GM23338 (cell line): ENCODE results near the gene ERBB4. TPM values are rescaled to one million over a fixed set of nuclear protein-coding genes. Genes with fewer than 3 reads are reported as not detected.

Experiments
- ATAC-seq: fragments of 200-7000 bp; cut with Tn5 transposase; 3 replicates; pipeline ENCODE4 v1.9.1; 2020
- DNase-seq: peaks from one replicate; pipeline ENCODE4 v3.0.0-alpha.2; 2015; ENCODE audit warnings: low spot score
- H2AFZ ChIP-seq: fragments of 200-600 bp; sonication (generic); 2 replicates; pipeline ENCODE4 v1.8.0; 2016; ENCODE audit warnings: antibody characterized with exemption, mild to moderate bottlenecking, moderate library complexity
- H3F3A ChIP-seq: fragments of 200-600 bp; sonication (generic); replicated peaks from 2 replicates; pipeline ENCODE4 v1.8.0; 2017; ENCODE audit warnings: antibody characterized with exemption, mixed run types, low read depth
- H3K27ac ChIP-seq: fragments of 200-600 bp; sonication (generic); 2 replicates; pipeline ENCODE4 v1.6.1; 2016; ENCODE audit warnings: low read depth
- H3K27me3 ChIP-seq: fragments of 200-600 bp; sonication (generic); 2 replicates; pipeline ENCODE4 v1.8.0; 2016; ENCODE audit warnings: mild to moderate bottlenecking, mixed run types, moderate library complexity; ENCODE audit not compliant: insufficient read depth
- H3K36me3 ChIP-seq: fragments of 200-600 bp; sonication (generic); 2 replicates; pipeline ENCODE4 v1.8.0; 2016; ENCODE audit warnings: mild to moderate bottlenecking; ENCODE audit not compliant: insufficient read depth
- H3K4me1 ChIP-seq: fragments of 200-600 bp; sonication (generic); 2 replicates; pipeline ENCODE4 v1.8.0; 2016; ENCODE audit warnings: mild to moderate bottlenecking, moderate library complexity; ENCODE audit not compliant: insufficient read depth
- H3K4me2 ChIP-seq: fragments of 200-600 bp; sonication (generic); 2 replicates; pipeline ENCODE4 v1.7.1; 2017; ENCODE audit warnings: mixed run types
- H3K4me3 ChIP-seq: fragments of 200-600 bp; sonication (generic); 2 replicates; pipeline ENCODE4 v1.6.1; 2016; ENCODE audit warnings: mixed run types
- H3K79me2 ChIP-seq: fragments of 200-600 bp; sonication (generic); replicated peaks from 2 replicates; pipeline ENCODE4 v1.8.0; 2017; ENCODE audit warnings: mild to moderate bottlenecking; ENCODE audit not compliant: insufficient read depth
- H3K9me2 ChIP-seq: fragments of 200-600 bp; sonication (generic); 2 replicates; pipeline ENCODE4 v1.8.0; 2017; ENCODE audit not compliant: insufficient read depth
- H4K20me1 ChIP-seq: fragments of 200-600 bp; sonication (generic); replicated peaks from 2 replicates; pipeline ENCODE4 v1.8.0; 2017; ENCODE audit warnings: mild to moderate bottlenecking; ENCODE audit not compliant: insufficient read depth
- H3K27ac Mint-ChIP-seq: 2 replicates; pipeline ENCODE4 v1.8.0; 2020; ENCODE audit warnings: inconsistent platforms, mild to moderate bottlenecking, moderate library complexity, mixed read lengths
- H3K27me3 Mint-ChIP-seq: 3 replicates; pipeline ENCODE4 v1.8.0; 2022; ENCODE audit warnings: low read depth, mild to moderate bottlenecking, moderate library complexity, mixed read lengths, inconsistent platforms; ENCODE audit not compliant: insufficient read depth, poor library complexity
- H3K36me3 Mint-ChIP-seq: 3 replicates; pipeline ENCODE4 v1.8.0; 2021; ENCODE audit warnings: low read depth, mild to moderate bottlenecking, inconsistent platforms, moderate library complexity, mixed read lengths
- H3K4me1 Mint-ChIP-seq: 3 replicates; pipeline ENCODE4 v1.8.0; 2020; ENCODE audit warnings: mild to moderate bottlenecking, inconsistent platforms, mixed read lengths
- H3K4me3 Mint-ChIP-seq: 3 replicates; pipeline ENCODE4 v1.8.0; 2021; ENCODE audit warnings: moderate library complexity, mild to moderate bottlenecking, inconsistent platforms, mixed read lengths
- H3K9me3 Mint-ChIP-seq: 3 replicates; pipeline ENCODE4 v1.8.0; 2020; ENCODE audit warnings: moderate library complexity, mild to moderate bottlenecking, inconsistent platforms, mixed read lengths
- CREB1 ChIP-seq: fragments of 250-450 bp; sonication (Bioruptor Pico); IDR thresholded peaks from 2 replicates; pipeline ENCODE4 v1.5.0; 2020; ENCODE audit warnings: low read depth, mild to moderate bottlenecking, moderate library complexity
- EZH2 ChIP-seq: fragments of 200-600 bp; sonication (generic); IDR thresholded peaks from one replicate; pipeline ENCODE4 v1.8.0; 2017; ENCODE audit warnings: antibody characterized with exemption, mild to moderate bottlenecking, low read depth; ENCODE audit not compliant: unreplicated experiment
- EZH2phosphoT487 ChIP-seq: fragments of 200-600 bp; sonication (generic); IDR thresholded peaks from one replicate; pipeline ENCODE4 v1.8.1; 2018; ENCODE audit warnings: antibody characterized with exemption; ENCODE audit not compliant: unreplicated experiment
- JUNB ChIP-seq: IDR thresholded peaks from one replicate; pipeline ENCODE4 v1.6.1; 2016; ENCODE audit warnings: antibody characterized with exemption; ENCODE audit not compliant: unreplicated experiment
- NANOG ChIP-seq: IDR thresholded peaks from 2 replicates; pipeline ENCODE4 v1.6.1; 2016; ENCODE audit warnings: antibody characterized with exemption, borderline replicate concordance
- STAT1 ChIP-seq: IDR thresholded peaks from one replicate; pipeline ENCODE4 v1.6.1; 2016; ENCODE audit warnings: antibody characterized with exemption; ENCODE audit not compliant: unreplicated experiment
- ZNF114 ChIP-seq: fragments of 250-450 bp; sonication (Bioruptor Pico); IDR thresholded peaks from 2 replicates; pipeline ENCODE4 v1.5.0; 2020; ENCODE audit warnings: mild to moderate bottlenecking, moderate library complexity
- ZNF331 ChIP-seq: fragments of 250-450 bp; sonication (Bioruptor Pico); IDR thresholded peaks from 2 replicates; pipeline ENCODE4 v1.5.0; 2020; ENCODE audit warnings: low read depth, mild to moderate bottlenecking, moderate library complexity
- polyA plus RNA-seq: library from polyadenylated mRNA; unstranded; fragments of >200 nt; fragmentation: Nextera tagmentation; extraction: Ambion mirVana; gene quantifications from 2 replicates; pipeline ENCODE4 v1.2.1, GENCODE V29; 2016
- total RNA-seq: library from RNA; depleted of rRNA; stranded (reverse); fragments of >200 nt; shearing (Covaris generic); gene quantifications from 2 replicates; pipeline ENCODE4 v1.2.3, GENCODE V29; 2014
- TF ChIP-seq, protein P1 (sequence below): IDR thresholded peaks from one replicate; pipeline ENCODE4 v1.6.1; 2018; ENCODE audit warnings: antibody characterized with exemption; ENCODE audit not compliant: unreplicated experiment
- TF ChIP-seq, protein P2 (sequence below): fragments of 250-450 bp; sonication (Bioruptor Pico); IDR thresholded peaks from 2 replicates; pipeline ENCODE4 v1.5.0; 2020; ENCODE audit warnings: mild to moderate bottlenecking, moderate library complexity

ERBB4 gene
- total and polyA plus RNA-seq, 2 experiments from 2014 or later = 0.73 to 1.1 TPM

DNA sequence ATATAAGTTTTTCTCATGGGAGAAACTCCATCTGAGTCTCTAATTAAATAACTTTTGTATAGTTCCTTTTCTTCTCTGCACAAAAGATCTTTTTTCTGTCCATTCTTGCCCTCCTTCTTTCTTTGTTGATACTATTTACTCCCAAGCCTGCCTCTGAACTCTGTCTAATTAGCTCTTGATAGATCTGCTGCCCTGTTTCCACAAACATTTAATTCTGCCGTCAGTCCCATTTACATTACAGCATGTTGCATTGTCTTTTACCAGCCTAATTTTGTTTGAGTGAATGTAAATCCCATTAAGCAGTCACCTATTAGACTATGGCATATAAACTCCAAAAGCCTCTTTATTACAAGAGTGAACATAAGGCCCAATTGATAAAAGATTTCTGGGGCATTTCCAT is 254.4 kb downstream of the ERBB4 start:
- Mint-ChIP-seq H3K4me1 (peaks cover 6% of the 10 kb centered on the region; the same call in 2 of the 3 replicates), H3K27me3 (no peaks in the 10 kb centered on the region), H3K9me3 (no peaks in the 10 kb centered on the region), H3K27ac (no peak overlapping the region), H3K4me3 (no peak overlapping the region), H3K36me3 (no peaks in the 10 kb centered on the region)
- Histone ChIP-seq H3K4me2 (no peak overlapping the region), H3K27me3 (no peaks in the 10 kb centered on the region), H3K79me2 (no peaks in the 10 kb centered on the region), H3K36me3 (no peaks in the 10 kb centered on the region), H3F3A (no peaks in the 10 kb centered on the region), H3K4me3 (no peak overlapping the region), H3K9me2 (no peaks in the 10 kb centered on the region), H4K20me1 (no peaks in the 10 kb centered on the region), H3K27ac (no peak overlapping the region), H3K4me1 (no peaks in the 10 kb centered on the region), H2AFZ (no peak overlapping the region)
- ATAC-seq (no peak), DNase-seq (no peak)
- TF ChIP-seq CREB1 (CRISPR knock-in tag) (no peak), ZNF331 (no peak)

DNA sequence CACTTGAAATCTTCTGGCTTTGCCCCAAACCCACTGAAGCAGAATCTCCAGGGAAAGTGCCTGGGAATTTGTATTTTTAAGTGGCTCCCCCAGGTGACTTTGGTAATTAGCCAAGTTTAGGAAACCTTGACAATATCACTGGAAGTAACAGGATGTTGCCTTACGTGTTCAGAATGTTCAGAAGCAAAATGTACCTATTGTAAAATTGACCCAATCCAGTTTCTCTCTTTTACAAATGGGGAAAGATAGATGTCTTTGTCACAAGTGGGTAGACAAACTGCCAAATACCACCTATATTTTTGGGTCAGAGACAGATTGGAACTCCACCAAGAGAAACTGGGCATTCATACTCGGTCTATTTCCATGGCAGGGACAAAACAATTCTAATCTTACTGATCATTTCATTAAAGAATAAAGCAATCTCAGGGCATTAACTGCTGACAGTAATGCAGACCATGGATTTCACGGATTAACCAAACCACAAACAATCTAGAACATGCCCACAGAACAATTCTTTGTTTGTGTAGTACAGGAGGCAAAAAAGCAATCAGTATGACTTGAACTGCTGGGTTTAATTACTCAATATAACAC is 255.8 kb downstream of the ERBB4 start:
- Histone ChIP-seq H3K4me2 (no peak overlapping the region), H3K4me3 (no peak overlapping the region), H3K36me3 (no peaks in the 10 kb centered on the region), H2AFZ (no peak overlapping the region), H3K27me3 (no peaks in the 10 kb centered on the region), H3K4me1 (no peaks in the 10 kb centered on the region), H3K9me2 (no peaks in the 10 kb centered on the region), H3K27ac (no peak overlapping the region), H4K20me1 (no peaks in the 10 kb centered on the region), H3K79me2 (no peaks in the 10 kb centered on the region), H3F3A (no peaks in the 10 kb centered on the region)
- TF ChIP-seq EZH2phosphoT487 (no peak), JUNB (no peak), EZH2 (no peak), ZNF114 (CRISPR knock-in tag) (no peak), NANOG (no peak), STAT1 (no peak), ZNF331 (no peak), CREB1 (CRISPR knock-in tag) (no peak)
- TF ChIP-seq, protein P1, sequence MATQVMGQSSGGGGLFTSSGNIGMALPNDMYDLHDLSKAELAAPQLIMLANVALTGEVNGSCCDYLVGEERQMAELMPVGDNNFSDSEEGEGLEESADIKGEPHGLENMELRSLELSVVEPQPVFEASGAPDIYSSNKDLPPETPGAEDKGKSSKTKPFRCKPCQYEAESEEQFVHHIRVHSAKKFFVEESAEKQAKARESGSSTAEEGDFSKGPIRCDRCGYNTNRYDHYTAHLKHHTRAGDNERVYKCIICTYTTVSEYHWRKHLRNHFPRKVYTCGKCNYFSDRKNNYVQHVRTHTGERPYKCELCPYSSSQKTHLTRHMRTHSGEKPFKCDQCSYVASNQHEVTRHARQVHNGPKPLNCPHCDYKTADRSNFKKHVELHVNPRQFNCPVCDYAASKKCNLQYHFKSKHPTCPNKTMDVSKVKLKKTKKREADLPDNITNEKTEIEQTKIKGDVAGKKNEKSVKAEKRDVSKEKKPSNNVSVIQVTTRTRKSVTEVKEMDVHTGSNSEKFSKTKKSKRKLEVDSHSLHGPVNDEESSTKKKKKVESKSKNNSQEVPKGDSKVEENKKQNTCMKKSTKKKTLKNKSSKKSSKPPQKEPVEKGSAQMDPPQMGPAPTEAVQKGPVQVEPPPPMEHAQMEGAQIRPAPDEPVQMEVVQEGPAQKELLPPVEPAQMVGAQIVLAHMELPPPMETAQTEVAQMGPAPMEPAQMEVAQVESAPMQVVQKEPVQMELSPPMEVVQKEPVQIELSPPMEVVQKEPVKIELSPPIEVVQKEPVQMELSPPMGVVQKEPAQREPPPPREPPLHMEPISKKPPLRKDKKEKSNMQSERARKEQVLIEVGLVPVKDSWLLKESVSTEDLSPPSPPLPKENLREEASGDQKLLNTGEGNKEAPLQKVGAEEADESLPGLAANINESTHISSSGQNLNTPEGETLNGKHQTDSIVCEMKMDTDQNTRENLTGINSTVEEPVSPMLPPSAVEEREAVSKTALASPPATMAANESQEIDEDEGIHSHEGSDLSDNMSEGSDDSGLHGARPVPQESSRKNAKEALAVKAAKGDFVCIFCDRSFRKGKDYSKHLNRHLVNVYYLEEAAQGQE = no peak
- TF ChIP-seq, protein P2, sequence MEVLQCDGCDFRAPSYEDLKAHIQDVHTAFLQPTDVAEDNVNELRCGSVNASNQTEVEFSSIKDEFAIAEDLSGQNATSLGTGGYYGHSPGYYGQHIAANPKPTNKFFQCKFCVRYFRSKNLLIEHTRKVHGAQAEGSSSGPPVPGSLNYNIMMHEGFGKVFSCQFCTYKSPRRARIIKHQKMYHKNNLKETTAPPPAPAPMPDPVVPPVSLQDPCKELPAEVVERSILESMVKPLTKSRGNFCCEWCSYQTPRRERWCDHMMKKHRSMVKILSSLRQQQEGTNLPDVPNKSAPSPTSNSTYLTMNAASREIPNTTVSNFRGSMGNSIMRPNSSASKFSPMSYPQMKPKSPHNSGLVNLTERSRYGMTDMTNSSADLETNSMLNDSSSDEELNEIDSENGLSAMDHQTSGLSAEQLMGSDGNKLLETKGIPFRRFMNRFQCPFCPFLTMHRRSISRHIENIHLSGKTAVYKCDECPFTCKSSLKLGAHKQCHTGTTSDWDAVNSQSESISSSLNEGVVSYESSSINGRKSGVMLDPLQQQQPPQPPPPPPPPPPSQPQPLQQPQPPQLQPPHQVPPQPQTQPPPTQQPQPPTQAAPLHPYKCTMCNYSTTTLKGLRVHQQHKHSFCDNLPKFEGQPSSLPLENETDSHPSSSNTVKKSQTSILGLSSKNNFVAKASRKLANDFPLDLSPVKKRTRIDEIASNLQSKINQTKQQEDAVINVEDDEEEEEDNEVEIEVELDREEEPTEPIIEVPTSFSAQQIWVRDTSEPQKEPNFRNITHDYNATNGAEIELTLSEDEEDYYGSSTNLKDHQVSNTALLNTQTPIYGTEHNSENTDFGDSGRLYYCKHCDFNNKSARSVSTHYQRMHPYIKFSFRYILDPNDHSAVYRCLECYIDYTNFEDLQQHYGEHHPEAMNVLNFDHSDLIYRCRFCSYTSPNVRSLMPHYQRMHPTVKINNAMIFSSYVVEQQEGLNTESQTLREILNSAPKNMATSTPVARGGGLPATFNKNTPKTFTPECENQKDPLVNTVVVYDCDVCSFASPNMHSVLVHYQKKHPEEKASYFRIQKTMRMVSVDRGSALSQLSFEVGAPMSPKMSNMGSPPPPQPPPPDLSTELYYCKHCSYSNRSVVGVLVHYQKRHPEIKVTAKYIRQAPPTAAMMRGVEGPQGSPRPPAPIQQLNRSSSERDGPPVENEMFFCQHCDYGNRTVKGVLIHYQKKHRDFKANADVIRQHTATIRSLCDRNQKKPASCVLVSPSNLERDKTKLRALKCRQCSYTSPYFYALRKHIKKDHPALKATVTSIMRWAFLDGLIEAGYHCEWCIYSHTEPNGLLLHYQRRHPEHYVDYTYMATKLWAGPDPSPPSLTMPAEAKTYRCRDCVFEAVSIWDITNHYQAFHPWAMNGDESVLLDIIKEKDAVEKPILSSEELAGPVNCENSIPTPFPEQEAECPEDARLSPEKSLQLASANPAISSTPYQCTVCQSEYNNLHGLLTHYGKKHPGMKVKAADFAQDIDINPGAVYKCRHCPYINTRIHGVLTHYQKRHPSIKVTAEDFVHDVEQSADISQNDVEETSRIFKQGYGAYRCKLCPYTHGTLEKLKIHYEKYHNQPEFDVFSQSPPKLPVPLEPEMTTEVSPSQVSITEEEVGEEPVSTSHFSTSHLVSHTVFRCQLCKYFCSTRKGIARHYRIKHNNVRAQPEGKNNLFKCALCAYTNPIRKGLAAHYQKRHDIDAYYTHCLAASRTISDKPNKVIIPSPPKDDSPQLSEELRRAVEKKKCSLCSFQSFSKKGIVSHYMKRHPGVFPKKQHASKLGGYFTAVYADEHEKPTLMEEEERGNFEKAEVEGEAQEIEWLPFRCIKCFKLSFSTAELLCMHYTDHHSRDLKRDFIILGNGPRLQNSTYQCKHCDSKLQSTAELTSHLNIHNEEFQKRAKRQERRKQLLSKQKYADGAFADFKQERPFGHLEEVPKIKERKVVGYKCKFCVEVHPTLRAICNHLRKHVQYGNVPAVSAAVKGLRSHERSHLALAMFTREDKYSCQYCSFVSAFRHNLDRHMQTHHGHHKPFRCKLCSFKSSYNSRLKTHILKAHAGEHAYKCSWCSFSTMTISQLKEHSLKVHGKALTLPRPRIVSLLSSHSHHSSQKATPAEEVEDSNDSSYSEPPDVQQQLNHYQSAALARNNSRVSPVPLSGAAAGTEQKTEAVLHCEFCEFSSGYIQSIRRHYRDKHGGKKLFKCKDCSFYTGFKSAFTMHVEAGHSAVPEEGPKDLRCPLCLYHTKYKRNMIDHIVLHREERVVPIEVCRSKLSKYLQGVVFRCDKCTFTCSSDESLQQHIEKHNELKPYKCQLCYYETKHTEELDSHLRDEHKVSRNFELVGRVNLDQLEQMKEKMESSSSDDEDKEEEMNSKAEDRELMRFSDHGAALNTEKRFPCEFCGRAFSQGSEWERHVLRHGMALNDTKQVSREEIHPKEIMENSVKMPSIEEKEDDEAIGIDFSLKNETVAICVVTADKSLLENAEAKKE (CRISPR knock-in tag) = no peak
- ATAC-seq (no peak), DNase-seq (no peak)
- Mint-ChIP-seq H3K4me1 (peaks cover 6% of the 10 kb centered on the region; the same call in 2 of the 3 replicates), H3K9me3 (no peaks in the 10 kb centered on the region), H3K4me3 (no peak overlapping the region), H3K27ac (0 out of 2 replicates have a peak overlapping the region, but pooled peaks have one; percentile 7), H3K27me3 (no peaks in the 10 kb centered on the region), H3K36me3 (no peaks in the 10 kb centered on the region)
